Hepatocyte (in vitro differentiated cells): ENCODE data around the gene DLEU7. TPM values are rescaled to one million over a fixed set of nuclear protein-coding genes. Genes with fewer than 3 reads are reported as not detected.

ENCODE experiments used
- DNase-seq: peaks from one replicate; pipeline ENCODE4 v3.0.0-alpha.2; 2016; ENCODE audit warnings: low spot score
- H2AFZ ChIP-seq: fragments of 200-600 bp; sonication (generic); 2 replicates; pipeline ENCODE4 v1.6.0; 2016; ENCODE audit warnings: antibody characterized with exemption, mild to moderate bottlenecking
- H3K27ac ChIP-seq: fragments of 200-600 bp; sonication (generic); 2 replicates; pipeline ENCODE4 v1.5.1; 2016; ENCODE audit warnings: mild to moderate bottlenecking
- H3K27me3 ChIP-seq: fragments of 200-600 bp; sonication (generic); 2 replicates; pipeline ENCODE4 v1.6.1; 2016
- H3K36me3 ChIP-seq: fragments of 200-600 bp; sonication (generic); replicated peaks from 2 replicates; pipeline ENCODE4 v1.5.1; 2016; ENCODE audit warnings: low read depth; ENCODE audit not compliant: insufficient read depth
- H3K4me1 ChIP-seq: fragments of 200-600 bp; sonication (generic); 2 replicates; pipeline ENCODE4 v1.5.1; 2016; ENCODE audit warnings: mild to moderate bottlenecking, moderate library complexity; ENCODE audit not compliant: insufficient read depth
- H3K4me2 ChIP-seq: fragments of 200-600 bp; sonication (generic); 2 replicates; pipeline ENCODE4 v1.6.0; 2016
- H3K4me3 ChIP-seq: fragments of 200-600 bp; sonication (generic); 2 replicates; pipeline ENCODE4 v1.5.1; 2016; ENCODE audit warnings: mild to moderate bottlenecking
- H3K79me2 ChIP-seq: fragments of 200-600 bp; sonication (generic); 2 replicates; pipeline ENCODE4 v1.6.0; 2017; ENCODE audit warnings: mild to moderate bottlenecking
- H3K9me2 ChIP-seq: fragments of 200-600 bp; sonication (generic); replicated peaks from 2 replicates; pipeline ENCODE4 v1.6.0; 2017; ENCODE audit warnings: mild to moderate bottlenecking; ENCODE audit not compliant: insufficient read depth
- H3K9me3 ChIP-seq: fragments of 200-600 bp; sonication (generic); 2 replicates; pipeline ENCODE4 v1.5.1; 2016; ENCODE audit warnings: low read depth, mild to moderate bottlenecking
- H4K20me1 ChIP-seq: fragments of 200-600 bp; sonication (generic); 2 replicates; pipeline ENCODE4 v1.6.0; 2016; ENCODE audit warnings: mild to moderate bottlenecking; ENCODE audit not compliant: insufficient read depth, poor library complexity, severe bottlenecking
- EZH2 ChIP-seq: fragments of 200-600 bp; sonication (generic); IDR thresholded peaks from 2 replicates; pipeline ENCODE4 v1.6.1; 2016; ENCODE audit warnings: antibody characterized with exemption, mild to moderate bottlenecking, borderline replicate concordance
- EZH2phosphoT487 ChIP-seq: fragments of 200-600 bp; sonication (generic); IDR thresholded peaks from one replicate; pipeline ENCODE4 v1.6.1; 2018; ENCODE audit warnings: antibody characterized with exemption, mild to moderate bottlenecking, low read depth, moderate library complexity; ENCODE audit not compliant: unreplicated experiment, severe bottlenecking
- WGBS: methylation state at CpG from one replicate; pipeline ENCODE4 v1.1.6; 2016; ENCODE audit warnings: low lambda C conversion rate; ENCODE audit errors: missing lambda C conversion rate; 5-methylcytosine and 5-hydroxymethylcytosine counted together
- polyA plus RNA-seq: library from polyadenylated mRNA; unstranded; fragments of >200 nt; fragmentation: Nextera tagmentation; extraction: Ambion mirVana; gene quantifications from 2 replicates; pipeline ENCODE4 v1.2.1, GENCODE V29; 2016
- total RNA-seq: library from RNA; depleted of rRNA; stranded (reverse); fragments of >200 nt; gene quantifications from 2 replicates; pipeline ENCODE4 v1.2.3, GENCODE V29; 2014
- TF ChIP-seq, protein P1 (sequence below): fragments of 200-600 bp; sonication (generic); IDR thresholded peaks from 2 replicates; pipeline ENCODE4 v1.5.1; 2016; ENCODE audit warnings: antibody characterized with exemption, mild to moderate bottlenecking; ENCODE audit not compliant: poor library complexity

The DLEU7 gene
- total RNA-seq (not detected in 2 replicates), polyA plus RNA-seq (0.18 TPM in 1 of 2 replicates, not detected in the other)

DNA sequence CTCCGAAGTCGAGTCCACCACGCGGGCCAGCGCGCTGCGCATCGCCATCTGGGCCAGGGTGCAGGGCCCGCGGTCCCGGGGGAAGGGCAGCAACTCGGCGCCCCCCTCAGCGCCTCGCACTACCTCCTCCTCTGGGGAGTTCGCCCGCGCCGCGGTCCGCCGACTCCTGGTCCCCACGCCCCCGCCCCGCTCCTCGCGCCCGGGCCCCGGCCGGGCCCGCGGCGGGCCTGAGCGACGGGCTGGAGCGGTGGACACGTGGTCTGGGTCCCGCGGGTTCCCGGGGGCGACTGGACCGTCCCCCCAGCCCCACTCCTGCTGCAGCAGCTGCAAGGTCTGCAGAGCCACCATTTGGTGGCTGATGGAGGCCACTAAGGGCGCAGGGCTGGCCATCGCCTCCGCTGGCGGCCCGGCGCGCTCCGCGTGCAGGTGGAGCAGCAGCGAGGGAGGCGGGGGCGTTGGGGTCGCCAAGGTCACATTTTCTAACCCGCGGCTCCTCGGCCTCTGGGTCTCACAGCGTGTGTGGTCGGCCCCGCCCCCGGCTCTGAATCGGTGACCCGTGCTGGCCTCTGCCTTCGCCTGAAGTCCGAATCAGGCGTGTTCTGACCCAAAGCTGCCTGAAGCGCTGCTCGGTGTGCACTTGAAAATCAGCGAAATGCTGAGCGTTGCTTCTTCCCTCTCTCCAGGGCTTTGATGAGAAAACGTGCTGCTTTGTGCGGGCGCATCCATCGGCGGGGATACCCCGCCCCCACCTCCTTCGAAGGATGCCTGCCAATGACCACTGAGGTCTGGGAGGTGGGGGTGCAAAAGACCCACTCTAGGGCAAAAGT is at the start of gene DLEU7:
TSS of gene DLEU7 (minus strand) at position 436 of the 827 bp plus-strand sequence. CDS start at position 390, 46 bp downstream.
- Histone ChIP-seq H3K4me2 (peak within 1 kb of the TSS; percentile 96), H3K9me2 (no peaks in the 10 kb centered on the region), H3K4me1 (no peaks in the 10 kb centered on the region), H3K36me3 (no peaks in the 10 kb centered on the region), H3K27me3 (peaks cover 38% of the 10 kb centered on the region), H3K79me2 (no peaks in the 10 kb centered on the region), H2AFZ (peak within 1 kb of the TSS; percentile 56), H3K27ac (no peak within 1 kb of the TSS), H4K20me1 (no peaks in the 10 kb centered on the region), H3K4me3 (peak within 1 kb of the TSS; percentile 20), H3K9me3 (no peaks in the 10 kb centered on the region)
- 8% methylated on average over 59 of the region's 78 CpGs for WGBS
- peak; percentile 14 for DNase-seq
- TF ChIP-seq, protein P1, sequence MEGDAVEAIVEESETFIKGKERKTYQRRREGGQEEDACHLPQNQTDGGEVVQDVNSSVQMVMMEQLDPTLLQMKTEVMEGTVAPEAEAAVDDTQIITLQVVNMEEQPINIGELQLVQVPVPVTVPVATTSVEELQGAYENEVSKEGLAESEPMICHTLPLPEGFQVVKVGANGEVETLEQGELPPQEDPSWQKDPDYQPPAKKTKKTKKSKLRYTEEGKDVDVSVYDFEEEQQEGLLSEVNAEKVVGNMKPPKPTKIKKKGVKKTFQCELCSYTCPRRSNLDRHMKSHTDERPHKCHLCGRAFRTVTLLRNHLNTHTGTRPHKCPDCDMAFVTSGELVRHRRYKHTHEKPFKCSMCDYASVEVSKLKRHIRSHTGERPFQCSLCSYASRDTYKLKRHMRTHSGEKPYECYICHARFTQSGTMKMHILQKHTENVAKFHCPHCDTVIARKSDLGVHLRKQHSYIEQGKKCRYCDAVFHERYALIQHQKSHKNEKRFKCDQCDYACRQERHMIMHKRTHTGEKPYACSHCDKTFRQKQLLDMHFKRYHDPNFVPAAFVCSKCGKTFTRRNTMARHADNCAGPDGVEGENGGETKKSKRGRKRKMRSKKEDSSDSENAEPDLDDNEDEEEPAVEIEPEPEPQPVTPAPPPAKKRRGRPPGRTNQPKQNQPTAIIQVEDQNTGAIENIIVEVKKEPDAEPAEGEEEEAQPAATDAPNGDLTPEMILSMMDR: no peak
- TF ChIP-seq EZH2phosphoT487 (no peak), EZH2 (no peak)

DNA sequence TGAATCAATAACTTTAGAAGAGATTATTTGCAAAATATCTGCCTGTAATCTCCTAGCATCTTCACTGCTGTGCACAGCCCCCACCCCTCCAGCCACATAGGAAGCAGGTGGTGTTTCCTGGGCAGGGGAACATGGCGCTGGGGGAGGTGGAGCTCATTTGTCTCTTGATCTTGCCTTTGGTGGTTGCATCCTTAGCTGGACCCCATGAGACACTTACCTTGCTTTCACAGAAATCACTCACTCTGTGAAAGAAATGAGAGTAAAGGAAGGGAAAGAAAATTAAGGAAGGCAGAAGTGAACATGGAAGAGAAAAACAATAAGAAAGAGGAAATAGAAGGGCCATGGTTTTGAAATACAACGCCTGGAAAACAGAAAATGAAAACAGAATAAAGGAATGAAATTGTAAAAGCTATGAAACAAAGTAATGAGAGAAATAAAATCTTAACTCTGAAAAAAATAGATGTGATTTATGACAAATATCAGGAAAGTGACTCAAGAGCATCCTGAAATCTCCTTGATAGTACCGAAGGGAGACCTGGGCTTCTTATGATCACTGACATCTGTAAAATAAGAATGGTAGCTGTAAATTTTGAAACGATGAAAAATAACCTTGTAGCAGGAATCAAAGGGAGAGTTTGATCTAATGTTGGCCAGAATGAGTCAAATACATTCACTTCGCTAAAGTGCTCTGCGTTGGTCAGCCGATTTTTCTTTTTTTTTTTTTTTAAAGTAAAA is 48.9 kb upstream of the DLEU7 start:
- no peaks in the 10 kb centered on the region for H3K9me2 ChIP-seq
- H3K4me3 ChIP-seq: no peak overlapping the region
- WGBS: 80% methylated on average over 7 of the region's 7 CpGs

DNA sequence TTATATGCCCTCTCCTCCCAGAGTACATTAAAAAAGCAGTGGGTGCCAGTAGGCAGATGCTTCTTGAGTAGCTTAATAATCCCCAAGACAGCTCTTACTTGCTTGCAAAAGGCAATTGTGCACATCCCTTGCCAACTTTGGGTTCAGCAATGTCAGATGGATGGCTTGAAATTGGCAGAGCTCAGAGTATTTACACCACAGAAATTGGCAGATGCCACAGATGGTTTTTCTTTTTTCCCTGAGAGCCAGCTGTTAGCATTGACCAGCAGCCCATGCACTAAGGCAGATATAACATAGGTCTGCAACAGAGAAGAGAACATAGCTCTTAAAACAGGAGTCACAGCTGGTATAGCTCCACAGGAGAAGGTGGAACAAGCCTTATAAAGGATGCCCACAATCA is 47.7 kb upstream of the DLEU7 start:
- Histone ChIP-seq H3K4me2 (no peak overlapping the region), H3K36me3 (no peaks in the 10 kb centered on the region), H3K79me2 (no peaks in the 10 kb centered on the region), H3K27ac (no peak overlapping the region), H3K27me3 (no peaks in the 10 kb centered on the region), H3K9me2 (no peaks in the 10 kb centered on the region), H3K4me1 (peaks cover 7% of the 10 kb centered on the region), H4K20me1 (no peaks in the 10 kb centered on the region), H3K4me3 (no peak overlapping the region), H3K9me3 (no peaks in the 10 kb centered on the region), H2AFZ (no peak overlapping the region)
- DNase-seq: no peak
- TF ChIP-seq EZH2: no peak
- TF ChIP-seq, protein P1: no peak
- TF ChIP-seq EZH2phosphoT487: no peak

More for the DNA sequence above, 48.9 kb upstream of the DLEU7 start:
- no peak overlapping the region for H2AFZ ChIP-seq
- TF ChIP-seq, protein P1: no peak
- no peak for TF ChIP-seq EZH2phosphoT487
- no peak for TF ChIP-seq EZH2
- no peaks in the 10 kb centered on the region for H3K36me3 ChIP-seq
- no peak for DNase-seq
- H3K4me1 ChIP-seq: peaks cover 7% of the 10 kb centered on the region
- no peak overlapping the region for H3K4me2 ChIP-seq
- H4K20me1 ChIP-seq: no peaks in the 10 kb centered on the region
- H3K79me2 ChIP-seq: no peaks in the 10 kb centered on the region
- no peaks in the 10 kb centered on the region for H3K9me3 ChIP-seq
- no peak overlapping the region for H3K27ac ChIP-seq
- H3K27me3 ChIP-seq: no peaks in the 10 kb centered on the region
